HCT116 (cell line): ENCODE results near the gene ADGRG1. TPM values are rescaled to one million over a fixed set of nuclear protein-coding genes. Genes with fewer than 3 reads are reported as not detected.

Experiments
- ATAC-seq: fragments of 200-7000 bp; cut with Tn5 transposase; 2 replicates; pipeline ENCODE4 v1.9.1; 2020; ENCODE audit warnings: mild to moderate bottlenecking, moderate library complexity
- BruUV-seq: library from RNA; stranded (reverse); fragments of 400-500 nt; replicated peaks from 2 replicates; lab custom pipeline; 2021; lab: Mats Ljungman, UMichigan
- CTCF ChIA-PET: fragments of 300-600 bp; sonication (Branson Sonifier 250); formaldehyde crosslinking; loops from one replicate; lab custom pipeline; 2021; ENCODE audit warnings: antibody characterized with exemption; lab: Charles Lee
- POLR2A ChIA-PET: fragments of 300-600, 350-600 bp; sonication (Branson Sonifier 250); formaldehyde crosslinking; loops from one replicate; lab custom pipeline; 2021; ENCODE audit warnings: antibody characterized with exemption; lab: Charles Lee
- RAD21 ChIA-PET, 2 experiments: fragments of 300-600 bp; sonication (Branson Sonifier 250); formaldehyde crosslinking; loops; one replicate each; lab custom pipeline; 2023; ENCODE audit warnings: low total read pairs in 2 of 2; ENCODE audit not compliant: uncharacterized antibody in 2 of 2, unreplicated experiment in 2 of 2, low non-redundant PET in 1 of 2; lab: Charles Lee
- DNase-seq: peaks from one replicate; pipeline ENCODE4 v3.0.0-alpha.2; 2010; ENCODE audit warnings: low read depth, low spot score
- H2AFZ ChIP-seq: fragments of 200-600 bp; shearing (Covaris generic), sonication (generic); 2 replicates; pipeline ENCODE4 v1.6.1; 2017; ENCODE audit warnings: low read depth, mixed run types, mixed read lengths, antibody characterized with exemption, low read length; ENCODE audit not compliant: poor library complexity, severe bottlenecking
- H3K27ac ChIP-seq: 2 replicates; pipeline ENCODE4 v1.5.1; 2012; ENCODE audit warnings: low read depth, low read length
- H3K27me3 ChIP-seq: fragments of 200-600 bp; sonication (generic); 2 replicates; pipeline ENCODE4 v1.6.1; 2016; ENCODE audit warnings: mixed run types, low read length, mixed read lengths; ENCODE audit not compliant: insufficient read depth
- H3K36me3 ChIP-seq, 2 experiments: fragments of 200-500 bp in 1 of 2; fragments of 200-600 bp in 1 of 2; sonication (Bioruptor generic) in 1 of 2; sonication (generic) in 1 of 2; 2 replicates each; pipeline versions ENCODE4 v1.5.1 to v1.6.1; 2014 to 2016; ENCODE audit warnings: low read length in 2 of 2, inconsistent platforms in 1 of 2, mixed read lengths in 1 of 2, mixed run types in 1 of 2; ENCODE audit not compliant: insufficient read depth in 2 of 2, control insufficient read depth in 1 of 2
- H3K4me1 ChIP-seq, 2 experiments: fragments of 200-600 bp in 1 of 2; sonication (generic) in 1 of 2; 2 replicates each; pipeline versions ENCODE4 v1.5.1 to v1.6.1; 2012 to 2017; ENCODE audit warnings: low read length in 2 of 2, inconsistent platforms in 1 of 2, mild to moderate bottlenecking in 1 of 2, mixed read lengths in 1 of 2, mixed run types in 1 of 2, moderate library complexity in 1 of 2; ENCODE audit not compliant: insufficient read depth in 2 of 2, control insufficient read depth in 1 of 2
- H3K4me2 ChIP-seq: fragments of 200-600 bp; sonication (generic); 2 replicates; pipeline ENCODE4 v1.6.1; 2017; ENCODE audit warnings: mixed run types, low read length, mixed read lengths
- H3K4me3 ChIP-seq, 2 experiments: fragments of 200-600 bp in 1 of 2; sonication (generic) in 1 of 2; replicated peaks in 1 of 2; 2 replicates each; pipeline ENCODE4 v1.5.1; 2011 to 2016; ENCODE audit warnings: low read length in 2 of 2, control low read depth in 1 of 2, low read depth in 1 of 2, mild to moderate bottlenecking in 1 of 2, mixed read lengths in 1 of 2, mixed run types in 1 of 2
- H3K79me2 ChIP-seq: fragments of 200-600 bp; sonication (generic); 2 replicates; pipeline ENCODE4 v1.6.1; 2017; ENCODE audit warnings: mild to moderate bottlenecking, mixed run types, low read length, moderate library complexity, mixed read lengths; ENCODE audit not compliant: insufficient read depth
- H3K9ac ChIP-seq: fragments of 200-600 bp; sonication (generic); 2 replicates; pipeline ENCODE4 v1.6.1; 2016; ENCODE audit warnings: low read length, mixed read lengths
- H3K9me2 ChIP-seq: fragments of 200-600 bp; sonication (generic), shearing (Covaris generic); 2 replicates; pipeline ENCODE4 v1.6.1; 2017; ENCODE audit warnings: mixed run types, mild to moderate bottlenecking, moderate library complexity; ENCODE audit not compliant: insufficient read depth
- H3K9me3 ChIP-seq, 2 experiments: fragments of 200-500 bp in 1 of 2; fragments of 200-600 bp in 1 of 2; sonication (Bioruptor generic) in 1 of 2; sonication (generic) in 1 of 2; 2 replicates each; pipeline ENCODE4 v1.6.1; 2014 to 2017; ENCODE audit warnings: low read length in 2 of 2, mixed read lengths in 2 of 2, inconsistent platforms in 1 of 2, low read depth in 1 of 2, mild to moderate bottlenecking in 1 of 2, mixed run types in 1 of 2, moderate library complexity in 1 of 2; ENCODE audit not compliant: control insufficient read depth in 1 of 2, insufficient read depth in 1 of 2
- H4K20me1 ChIP-seq: fragments of 200-600 bp; sonication (generic), shearing (Covaris generic); 2 replicates; pipeline ENCODE4 v1.6.1; 2017; ENCODE audit warnings: mixed run types, mild to moderate bottlenecking, moderate library complexity; ENCODE audit not compliant: insufficient read depth
- ATF3 ChIP-seq: IDR thresholded peaks from 2 replicates; pipeline ENCODE4 v1.6.1; 2012
- CBX3 ChIP-seq: IDR thresholded peaks from 2 replicates; pipeline ENCODE4 v1.6.1; 2012; ENCODE audit warnings: low read depth
- CEBPB ChIP-seq: IDR thresholded peaks from 2 replicates; pipeline ENCODE4 v1.6.1; 2012; ENCODE audit warnings: low read depth
- CTCF ChIP-seq, 3 experiments: fragments of 200-600 bp in 1 of 3; sonication (generic) in 1 of 3; IDR thresholded peaks in 2 of 3; conservative IDR thresholded peaks in 1 of 3; 2 replicates each; pipeline ENCODE4 v1.5.1; 2012 to 2017; ENCODE audit warnings: low read depth in 2 of 3, low read length in 2 of 3, antibody characterized with exemption in 1 of 3, borderline replicate concordance in 1 of 3, control low read depth in 1 of 3, mild to moderate bottlenecking in 1 of 3, mixed read lengths in 1 of 3, mixed run types in 1 of 3, moderate library complexity in 1 of 3; ENCODE audit not compliant: insufficient read depth in 1 of 3
- EGR1 ChIP-seq: IDR thresholded peaks from 2 replicates; pipeline ENCODE4 v1.6.1; 2012; ENCODE audit warnings: low read depth
- ELF1 ChIP-seq: IDR thresholded peaks from 2 replicates; pipeline ENCODE4 v1.6.1; 2012; ENCODE audit warnings: low read depth, borderline replicate concordance
- EZH2 ChIP-seq: fragments of 200-600 bp; sonication (generic); IDR thresholded peaks from 2 replicates; pipeline ENCODE4 v1.6.1; 2017; ENCODE audit warnings: antibody characterized with exemption, mixed run types
- EZH2phosphoT487 ChIP-seq: fragments of 200-600 bp; IDR thresholded peaks from 2 replicates; pipeline ENCODE4 v1.6.1; 2018; ENCODE audit warnings: antibody characterized with exemption, borderline replicate concordance
- FOSL1 ChIP-seq: IDR thresholded peaks from 2 replicates; pipeline ENCODE4 v1.6.1; 2012; ENCODE audit warnings: low read depth
- JUND ChIP-seq: IDR thresholded peaks from 2 replicates; pipeline ENCODE4 v1.6.1; 2012
- MAX ChIP-seq: IDR thresholded peaks from 2 replicates; pipeline ENCODE4 v1.6.1; 2012
- POLR2A ChIP-seq: IDR thresholded peaks from 2 replicates; pipeline ENCODE4 v1.7.0; 2011; ENCODE audit warnings: borderline replicate concordance; ENCODE audit not compliant: insufficient read depth, insufficient read length; ENCODE audit errors: extremely low read depth
- RAD21 ChIP-seq: IDR thresholded peaks from 2 replicates; pipeline ENCODE4 v1.6.1; 2012; ENCODE audit warnings: low read depth, mild to moderate bottlenecking
- SIN3A ChIP-seq: IDR thresholded peaks from 2 replicates; pipeline ENCODE4 v1.6.1; 2012; ENCODE audit warnings: low read depth
- SP1 ChIP-seq: IDR thresholded peaks from 2 replicates; pipeline ENCODE4 v1.6.1; 2012; ENCODE audit warnings: low read depth
- TCF7L2 ChIP-seq: IDR thresholded peaks from 2 replicates; pipeline ENCODE4 v1.7.0; 2011; ENCODE audit warnings: borderline replicate concordance, inconsistent platforms; ENCODE audit not compliant: insufficient read depth, insufficient read length; ENCODE audit errors: extremely low read depth
- YY1 ChIP-seq: IDR thresholded peaks from 2 replicates; pipeline ENCODE4 v1.6.1; 2011; ENCODE audit warnings: low read length, low read depth, moderate library complexity, mild to moderate bottlenecking; ENCODE audit not compliant: insufficient replicate concordance; ENCODE audit errors: extremely low read depth
- ZBTB33 ChIP-seq: IDR thresholded peaks from 2 replicates; pipeline ENCODE4 v1.6.1; 2011; ENCODE audit warnings: mild to moderate bottlenecking, low read length, moderate library complexity; ENCODE audit not compliant: insufficient replicate concordance; ENCODE audit errors: extremely low read depth
- ZFX ChIP-seq: fragments of 450-650 bp; IDR thresholded peaks from 2 replicates; pipeline ENCODE4 v1.6.1; 2017
- intact Hi-C: fragments of 100-400 bp; cut with micrococcal nuclease; formaldehyde crosslinking; loops from 2 replicates; pipeline ENCODE4 v1.10.0; 2022
- total RNA-seq: library from RNA; stranded (reverse); gene quantifications from one replicate; pipeline ENCODE4 v1.2.1, GENCODE V29; 2021; ENCODE audit not compliant: unreplicated experiment

Gene ADGRG1
- total RNA-seq, 1 experiment from 2014 or later = 36.4 TPM

GRCh38 chr16:57666353-57667047 lies 38.1 kb downstream of the ADGRG1 start (continued):
- TF ChIP-seq ZBTB33 = no peak
- TF ChIP-seq JUND = no peak
- TF ChIP-seq, all 23 proteins: peak for 0

GRCh38 chr16:57667048-57667525 lies 38.7 kb downstream of the ADGRG1 start:
- no peaks in the 10 kb centered on the region for H3K79me2 ChIP-seq
- ChIA-PET POLR2A (no interaction called here), CTCF (interaction anchor here (0.9 kb wide), 1 partner anchor 69 kb away, joined by 3 read pairs; the partner anchor contains the start of gene KATNB1), RAD21 (no interaction called here)
- H3K9me3 ChIP-seq = no peaks in the 10 kb centered on the region
- no peaks in the 10 kb centered on the region for H3K9me2 ChIP-seq
- H3K4me3 ChIP-seq = no peak overlapping the region
- intact Hi-C loops = no loop called here
- ATAC-seq (no peak), DNase-seq (no peak)
- no peak overlapping the region for H2AFZ ChIP-seq
- H3K27ac ChIP-seq = no peak overlapping the region
- H3K4me1 ChIP-seq = peaks cover 10 to 24% of the 10 kb centered on the region in 2 experiments
- no peak overlapping the region for H3K9ac ChIP-seq
- no peaks in the 10 kb centered on the region for H4K20me1 ChIP-seq
- no TSS peak for BruUV-seq
- H3K4me2 ChIP-seq = no peak overlapping the region
- H3K27me3 ChIP-seq = no peaks in the 10 kb centered on the region
- H3K36me3 ChIP-seq = no peaks in the 10 kb centered on the region; a peak in 1 of 4 replicates
- TF ChIP-seq ATF3 (no peak), CEBPB (no peak), CBX3 (no peak), EZH2 (no peak), ELF1 (no peak), CTCF (IDR thresholded peaks at IDR 0.05 in 2 of 3, conservative IDR thresholded peaks at IDR 0.05 in 1 of 3; ENCODE audit: borderline replicate concordance in 1 of 3, insufficient read depth in 1 of 3, low read depth in 2 of 3, low read length in 2 of 3) (no peak), RAD21 (no peak), EGR1 (no peak), POLR2A (no peak), EZH2phosphoT487 (no peak), ZFX (no peak), SIN3A (no peak), TCF7L2 (no peak), ZBTB33 (no peak), JUND (no peak), FOSL1 (no peak), SP1 (no peak), YY1 (no peak), MAX (no peak)
